ENCODE results near the gene ZNF408. TPM values are rescaled to one million over a fixed set of nuclear protein-coding genes. Genes with fewer than 3 reads are reported as not detected.
A peak's percentile ranks its signal among the peaks of the same experiment; 100 is the strongest.

ZNF408 gene
- total RNA-seq, 1 donor from 2014 or later, result 9.3 TPM

- Histone ChIP-seq H3K4me1 (peaks cover 26% of the 10 kb centered on the region), H3K9me3 (no peaks in the 10 kb centered on the region), H3K4me3 (no peak overlapping the region), H3K36me3 (peaks cover 52% of the 10 kb centered on the region), H3K27me3 (no peaks in the 10 kb centered on the region), H3K27ac (no peak overlapping the region)
- TF ChIP-seq CTCF (IDR thresholded peaks at IDR 0.05), result no peak
- DNase-seq (no peak), ATAC-seq (no peak)
- intact Hi-C loops (cut with DNase I), result no loop called here
These were observed 6.2 kb upstream of the ZNF408 start for GRCh38 chr11:46694607-46695006.

GRCh38 chr11:46695345-46696211 is 5.3 kb upstream of the ZNF408 start:
- peaks cover 49% of the 10 kb centered on the region for H3K36me3 ChIP-seq
- H3K27ac ChIP-seq, result peak overlapping the region; percentile 6
- no peaks in the 10 kb centered on the region for H3K27me3 ChIP-seq
- TF ChIP-seq CTCF (IDR thresholded peaks at IDR 0.05), result no peak
- intact Hi-C loops (cut with DNase I), result no loop called here
- peaks cover 26% of the 10 kb centered on the region for H3K4me1 ChIP-seq
- DNase-seq, result no peak
- H3K9me3 ChIP-seq, result no peaks in the 10 kb centered on the region
- no peak for ATAC-seq
- no peak overlapping the region for H3K4me3 ChIP-seq

GRCh38 chr11:46696212-46696558 is 4.6 kb upstream of the ZNF408 start:
- Histone ChIP-seq H3K4me3 (no peak overlapping the region), H3K4me1 (peaks cover 26% of the 10 kb centered on the region), H3K9me3 (no peaks in the 10 kb centered on the region), H3K27me3 (no peaks in the 10 kb centered on the region), H3K36me3 (peaks cover 46% of the 10 kb centered on the region), H3K27ac (peak overlapping the region; percentile 6)
- no peak for TF ChIP-seq CTCF (IDR thresholded peaks at IDR 0.05)
- no peak for DNase-seq
- intact Hi-C loops (cut with DNase I), result no loop called here
- no peak for ATAC-seq

GRCh38 chr11:46697303-46697702 is 3.5 kb upstream of the ZNF408 start:
- H3K4me3 ChIP-seq, result no peak overlapping the region
- H3K4me1 ChIP-seq, result peaks cover 33% of the 10 kb centered on the region
- peaks cover 37% of the 10 kb centered on the region for H3K36me3 ChIP-seq
- TF ChIP-seq CTCF (IDR thresholded peaks at IDR 0.05), result no peak
- DNase-seq, result no peak
- no peak overlapping the region for H3K27ac ChIP-seq
- ATAC-seq, result no peak
- intact Hi-C loops (cut with DNase I), result no loop called here
- H3K9me3 ChIP-seq, result no peaks in the 10 kb centered on the region
- H3K27me3 ChIP-seq, result no peaks in the 10 kb centered on the region

GRCh38 chr11:46697723-46698122 is 3.1 kb upstream of the ZNF408 start:
- no peak for TF ChIP-seq CTCF (IDR thresholded peaks at IDR 0.05)
- Histone ChIP-seq H3K27ac (no peak overlapping the region), H3K9me3 (no peaks in the 10 kb centered on the region), H3K4me1 (peaks cover 37% of the 10 kb centered on the region), H3K4me3 (no peak overlapping the region), H3K27me3 (no peaks in the 10 kb centered on the region), H3K36me3 (peaks cover 38% of the 10 kb centered on the region)
- intact Hi-C loops (cut with DNase I), result no loop called here
- DNase-seq, result no peak
- no peak for ATAC-seq

Data from upper lobe of right lung (tissue), 1 donor.